Vagina (tissue), 2 donors: Measurements from ENCODE around the gene VPS4B. TPM values are rescaled to one million over a fixed set of nuclear protein-coding genes. Genes with fewer than 3 reads are reported as not detected.
"Not testable (repeated sequence)": the region's sequence is repeated elsewhere in the genome, so short reads cannot be mapped to it uniquely, and the experiment has no call there.

ENCODE experiments used
- DNase-seq, 2 donors: peaks; one replicate each; pipeline ENCODE4 v3.0.0-alpha.2; 2017; ENCODE audit errors: extremely low spot score in 2 of 2
- H3K27ac ChIP-seq: fragments of 200-600 bp; sonication (generic); one replicate; pipeline ENCODE4 v1.5.1; 2019
- H3K27me3 ChIP-seq: fragments of 200-600 bp; sonication (generic); one replicate; pipeline ENCODE4 v1.5.1; 2019
- H3K36me3 ChIP-seq, 2 donors: fragments of 200-600 bp; sonication (generic); one replicate each; pipeline ENCODE4 v1.5.1; 2017 to 2019
- H3K4me1 ChIP-seq: fragments of 200-600 bp; sonication (generic); one replicate; pipeline ENCODE4 v1.5.1; 2019
- H3K4me3 ChIP-seq, 2 donors: fragments of 200-600 bp; sonication (generic); 1 replicate in 1 of 2; 2 replicates in 1 of 2; pipeline ENCODE4 v1.5.1; 2016 to 2019
- H3K9me3 ChIP-seq: fragments of 200-600 bp; sonication (generic); one replicate; pipeline ENCODE4 v1.5.1; 2019
- POLR2A ChIP-seq, 2 donors: fragments of 450-650 bp; IDR thresholded peaks; one replicate each; pipeline ENCODE4 v1.6.1; 2017; ENCODE audit warnings: antibody characterized with exemption in 2 of 2, mild to moderate bottlenecking in 2 of 2, moderate library complexity in 2 of 2
- POLR2AphosphoS5 ChIP-seq, 2 donors: sonication (generic); formaldehyde crosslinking; IDR thresholded peaks; one replicate each; pipeline ENCODE4 v1.9.0; 2017; ENCODE audit warnings: antibody characterized with exemption in 2 of 2, mild to moderate bottlenecking in 2 of 2, low read depth in 1 of 2; ENCODE audit not compliant: insufficient read depth in 1 of 2
- intact Hi-C: fragments of 100-400 bp; cut with DNase I; formaldehyde crosslinking; loops from one replicate; pipeline ENCODE4 v1.15.1; 2023
- total RNA-seq: library from RNA; depleted of rRNA; stranded (reverse); fragments of >200 nt; gene quantifications from one replicate; pipeline ENCODE4 v1.2.3, GENCODE V29; 2016
- TF ChIP-seq, protein P1 (sequence below), 3 experiments: fragments of 450-650 bp in 2 of 3; fragments of 200-600 bp in 1 of 3; sonication (generic) in 1 of 3; IDR thresholded peaks; one replicate each; pipeline ENCODE4 v1.5.1; 2017 to 2019; ENCODE audit warnings: antibody characterized with exemption in 3 of 3, mild to moderate bottlenecking in 2 of 3, moderate library complexity in 2 of 3

The VPS4B gene
- total RNA-seq, 1 donor from 2014 or later: 30.7 TPM

DNA sequence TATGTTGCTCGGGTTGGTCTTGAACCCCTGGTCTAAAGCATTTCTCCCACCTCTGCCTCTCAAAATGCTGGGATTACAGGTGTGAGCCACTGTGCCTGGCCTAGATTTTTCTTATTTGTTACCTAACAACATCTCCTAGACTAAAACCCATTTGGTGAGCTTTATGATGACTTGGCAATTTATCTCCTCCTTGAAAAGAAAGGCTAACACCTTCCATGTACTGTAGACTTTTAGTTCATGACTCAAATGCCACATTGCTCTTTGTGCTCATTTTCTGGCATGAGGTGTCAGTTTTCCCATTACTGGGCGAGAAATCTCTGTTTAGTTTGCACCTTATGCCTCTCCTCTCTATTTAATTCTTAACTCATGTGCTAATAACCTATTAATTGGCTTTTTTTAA is 42.2 kb upstream of the VPS4B start:
- no peak for TF ChIP-seq POLR2AphosphoS5 (IDR thresholded peaks at IDR 0.05; ENCODE audit: insufficient read depth in 1 of 2, low read depth in 1 of 2)
- TF ChIP-seq, protein P1, sequence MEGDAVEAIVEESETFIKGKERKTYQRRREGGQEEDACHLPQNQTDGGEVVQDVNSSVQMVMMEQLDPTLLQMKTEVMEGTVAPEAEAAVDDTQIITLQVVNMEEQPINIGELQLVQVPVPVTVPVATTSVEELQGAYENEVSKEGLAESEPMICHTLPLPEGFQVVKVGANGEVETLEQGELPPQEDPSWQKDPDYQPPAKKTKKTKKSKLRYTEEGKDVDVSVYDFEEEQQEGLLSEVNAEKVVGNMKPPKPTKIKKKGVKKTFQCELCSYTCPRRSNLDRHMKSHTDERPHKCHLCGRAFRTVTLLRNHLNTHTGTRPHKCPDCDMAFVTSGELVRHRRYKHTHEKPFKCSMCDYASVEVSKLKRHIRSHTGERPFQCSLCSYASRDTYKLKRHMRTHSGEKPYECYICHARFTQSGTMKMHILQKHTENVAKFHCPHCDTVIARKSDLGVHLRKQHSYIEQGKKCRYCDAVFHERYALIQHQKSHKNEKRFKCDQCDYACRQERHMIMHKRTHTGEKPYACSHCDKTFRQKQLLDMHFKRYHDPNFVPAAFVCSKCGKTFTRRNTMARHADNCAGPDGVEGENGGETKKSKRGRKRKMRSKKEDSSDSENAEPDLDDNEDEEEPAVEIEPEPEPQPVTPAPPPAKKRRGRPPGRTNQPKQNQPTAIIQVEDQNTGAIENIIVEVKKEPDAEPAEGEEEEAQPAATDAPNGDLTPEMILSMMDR (IDR thresholded peaks at IDR 0.05): no peak
- no peak for TF ChIP-seq POLR2A (IDR thresholded peaks at IDR 0.05)
- Histone ChIP-seq H3K27ac (no peak overlapping the region), H3K36me3 (no peaks in the 10 kb centered on the region), H3K4me1 (no peaks in the 10 kb centered on the region), H3K9me3 (no peaks in the 10 kb centered on the region), H3K4me3 (no peak overlapping the region), H3K27me3 (no peaks in the 10 kb centered on the region)
- intact Hi-C loops: no loop called here
- DNase-seq: no peak

DNA sequence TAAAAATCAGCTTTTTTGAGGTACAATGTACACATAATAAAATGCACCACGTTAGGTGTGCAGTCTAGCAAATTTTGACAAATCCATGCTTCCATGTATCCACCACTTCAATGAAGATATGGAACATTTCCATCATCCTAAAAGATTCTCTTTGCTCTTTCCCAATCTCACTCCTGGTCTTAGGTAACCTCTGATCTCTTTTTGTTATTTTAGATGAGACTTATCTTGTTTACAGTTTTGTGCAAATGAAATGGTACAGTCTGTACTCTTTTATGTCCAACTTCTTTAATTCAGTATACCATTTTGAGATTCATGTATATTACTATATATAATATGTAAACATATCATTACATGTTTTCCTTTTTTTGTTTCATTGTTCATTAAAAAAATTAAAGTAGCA is 38.1 kb upstream of the VPS4B start:
- TF ChIP-seq, protein P1 (IDR thresholded peaks at IDR 0.05): no peak
- no peak for TF ChIP-seq POLR2AphosphoS5 (IDR thresholded peaks at IDR 0.05; ENCODE audit: insufficient read depth in 1 of 2, low read depth in 1 of 2)
- TF ChIP-seq POLR2A (IDR thresholded peaks at IDR 0.05): no peak
- Histone ChIP-seq H3K9me3 (no peaks in the 10 kb centered on the region), H3K4me1 (no peaks in the 10 kb centered on the region), H3K4me3 (no peak overlapping the region), H3K36me3 (no peaks in the 10 kb centered on the region), H3K27me3 (no peaks in the 10 kb centered on the region), H3K27ac (no peak overlapping the region)
- intact Hi-C loops: no loop called here
- DNase-seq: no peak

DNA sequence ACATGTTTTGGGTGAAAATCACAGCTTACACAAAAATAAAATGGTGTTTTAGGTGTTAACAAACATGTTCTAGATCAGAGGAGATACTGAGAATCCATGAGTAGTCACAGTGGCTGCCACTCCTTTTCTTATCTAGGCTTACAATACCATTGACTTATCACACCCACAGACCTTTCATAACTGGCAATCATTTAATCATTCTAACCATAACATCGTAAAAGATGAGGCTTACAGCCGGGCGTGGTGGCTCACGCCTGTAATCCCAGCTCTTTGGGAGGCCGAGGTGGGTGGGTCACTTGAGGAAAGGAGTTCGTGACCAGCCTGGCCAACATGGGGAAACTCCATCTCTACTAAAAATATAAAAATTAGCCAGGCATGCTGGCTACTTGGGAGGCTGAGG is 35.7 kb upstream of the VPS4B start:
- intact Hi-C loops: no loop called here
- H3K4me1 ChIP-seq: peaks cover 5% of the 10 kb centered on the region
- DNase-seq: no peak
- no peaks in the 10 kb centered on the region for H3K36me3 ChIP-seq
- no peaks in the 10 kb centered on the region for H3K9me3 ChIP-seq
- H3K27me3 ChIP-seq: no peaks in the 10 kb centered on the region
- TF ChIP-seq, protein P1 (IDR thresholded peaks at IDR 0.05): no peak
- TF ChIP-seq POLR2AphosphoS5 (IDR thresholded peaks at IDR 0.05; ENCODE audit: insufficient read depth in 1 of 2, low read depth in 1 of 2) (no peak), POLR2A (IDR thresholded peaks at IDR 0.05) (no peak)
- H3K27ac ChIP-seq: no peak overlapping the region
- no peak overlapping the region for H3K4me3 ChIP-seq

DNA sequence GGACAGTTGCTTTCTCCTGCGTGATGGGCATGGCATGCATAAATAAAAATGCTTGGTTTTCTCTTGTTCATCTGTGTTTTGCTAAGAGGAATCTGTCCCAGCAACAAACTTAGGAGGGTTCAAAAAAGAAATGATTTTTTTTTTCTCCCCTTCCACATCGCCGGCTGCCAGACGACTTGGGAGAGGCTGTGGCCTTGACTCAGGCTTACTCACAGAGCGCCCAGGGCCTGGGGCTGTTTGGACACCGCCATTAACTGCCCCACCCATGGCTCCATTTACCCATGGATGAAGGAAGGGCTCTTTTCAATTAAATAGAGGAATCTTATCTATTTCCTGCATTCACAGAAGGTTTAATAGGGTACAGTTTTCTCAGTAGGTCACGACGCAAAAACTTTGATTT is 32.2 kb upstream of the VPS4B start:
- no peaks in the 10 kb centered on the region for H3K36me3 ChIP-seq
- H3K27ac ChIP-seq: no peak overlapping the region
- intact Hi-C loops: no loop called here
- H3K9me3 ChIP-seq: no peaks in the 10 kb centered on the region
- TF ChIP-seq, protein P1 (IDR thresholded peaks at IDR 0.05): no peak
- TF ChIP-seq POLR2A (IDR thresholded peaks at IDR 0.05): no peak
- peak in 1 of 2 donors; percentile 36 for TF ChIP-seq POLR2AphosphoS5 (IDR thresholded peaks at IDR 0.05; ENCODE audit: insufficient read depth in 1 of 2, low read depth in 1 of 2)
- peaks cover 24% of the 10 kb centered on the region for H3K4me1 ChIP-seq
- no peak overlapping the region for H3K4me3 ChIP-seq
- H3K27me3 ChIP-seq: no peaks in the 10 kb centered on the region
- DNase-seq: no peak

DNA sequence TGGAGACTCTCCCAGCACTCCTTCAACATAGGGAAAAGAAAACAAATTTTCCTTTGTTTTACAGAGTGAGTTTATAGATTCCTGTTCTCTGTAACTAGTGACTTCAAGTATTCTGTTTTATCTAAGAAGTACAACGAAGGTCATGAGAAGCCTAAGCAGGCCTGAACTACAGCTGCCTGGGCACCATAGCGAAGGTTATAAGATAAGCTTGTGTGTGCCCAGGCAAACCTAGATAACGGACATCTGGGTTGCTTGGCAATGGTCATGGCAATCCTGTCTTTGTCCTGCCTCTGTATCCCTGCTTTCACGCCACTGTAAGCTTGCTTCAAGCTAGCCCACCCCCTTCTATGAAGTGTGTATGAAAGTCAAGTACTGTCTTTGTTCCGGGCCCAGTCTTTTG is 30.5 kb upstream of the VPS4B start:
- H3K9me3 ChIP-seq, H3K27me3 ChIP-seq, intact Hi-C loops, DNase-seq, H3K4me3 ChIP-seq, H3K36me3 ChIP-seq: not testable (repeated sequence)
- H3K4me1 ChIP-seq: peaks cover 24% of the 10 kb centered on the region
- peak overlapping the region; percentile 31 for H3K27ac ChIP-seq
